ENCODE data around the gene CLCN4.

The CLCN4 gene

GRCh38 chrX:10156199-10157031 lies at the start of gene CLCN4:
CLCN4 (plus strand) TSS chrX:10156975; CDS start chrX:10185033, 28,058 bp downstream.
- peak; percentile 66 for DNase-seq

- DNase-seq, result peak; percentile 83
These were observed 49.3 kb upstream of the CLCN4 start for GRCh38 chrX:10107483-10107882.

GRCh38 chrX:10108288-10108687 lies 48.5 kb upstream of the CLCN4 start:
- peak; percentile 87 for DNase-seq

GRCh38 chrX:10109695-10110094 lies 47.1 kb upstream of the CLCN4 start:
- DNase-seq, result no peak

GRCh38 chrX:10110316-10110935 lies 46.3 kb upstream of the CLCN4 start:
- no peak for DNase-seq

GRCh38 chrX:10110984-10111363 lies 45.8 kb upstream of the CLCN4 start:
- no peak for DNase-seq

GRCh38 chrX:10111364-10112148 lies 45.2 kb upstream of the CLCN4 start:
- no peak for DNase-seq

- DNase-seq, result no peak
These were observed 44.3 kb upstream of the CLCN4 start for GRCh38 chrX:10112510-10112909.

GRCh38 chrX:10115082-10115481 lies 41.7 kb upstream of the CLCN4 start:
- no peak for DNase-seq

- no peak for DNase-seq
These were observed 39.5 kb upstream of the CLCN4 start for GRCh38 chrX:10117301-10117700.

- DNase-seq, result no peak
These were observed 38.9 kb upstream of the CLCN4 start for GRCh38 chrX:10117864-10118377.

GRCh38 chrX:10118530-10118929 lies 38.2 kb upstream of the CLCN4 start:
- peak; percentile 2 for DNase-seq

- DNase-seq, result peak; percentile 79
These were observed 37.3 kb upstream of the CLCN4 start for GRCh38 chrX:10119399-10119990.

- DNase-seq, result no peak
These were observed 36.4 kb upstream of the CLCN4 start for GRCh38 chrX:10120331-10120730.

GRCh38 chrX:10120828-10121227 lies 35.9 kb upstream of the CLCN4 start:
- no peak for DNase-seq

GRCh38 chrX:10121787-10122186 lies 35.0 kb upstream of the CLCN4 start:
- DNase-seq, result no peak

GRCh38 chrX:10124506-10125247 lies 32.1 kb upstream of the CLCN4 start:
- DNase-seq, result peak; percentile 41

GRCh38 chrX:10125248-10125615 lies 31.5 kb upstream of the CLCN4 start:
- no peak for DNase-seq

GRCh38 chrX:10126044-10126443 lies 30.7 kb upstream of the CLCN4 start:
- DNase-seq, result no peak

- no peak for DNase-seq
These were observed 29.9 kb upstream of the CLCN4 start for GRCh38 chrX:10126834-10127233.

- DNase-seq, result no peak
These were observed 28.4 kb upstream of the CLCN4 start for GRCh38 chrX:10128386-10128785.

- no peak for DNase-seq
These were observed 27.5 kb upstream of the CLCN4 start for GRCh38 chrX:10129229-10129628.
